Activated T-helper 1 cell treated with anti-CD3 and anti-CD28 coated beads, Interleukin-12 subunit alpha, Interleukin-12 subunit beta, Interleukin-2, Interleukin-4 antibody, amounts not matched to agents 30 ng/mL and 10 ng/mL and 1 ng/mL, durations not matched to agents 14 hours and 24 hours and 36 hours (primary cell): Measurements from ENCODE around the gene EPB41L4B. TPM values are rescaled to one million over a fixed set of nuclear protein-coding genes. Genes with fewer than 3 reads are reported as not detected.
"Not testable (repeated sequence)": the region's sequence is repeated elsewhere in the genome, so short reads cannot be mapped to it uniquely, and the experiment has no call there.

Experiments
- DNase-seq: peaks from one replicate; pipeline ENCODE4 v3.0.0; 2021; ENCODE audit warnings: low spot score
- H3K27ac Mint-ChIP-seq: one replicate; pipeline ENCODE4 v1.8.0; 2021; ENCODE audit warnings: mild to moderate bottlenecking, mixed read lengths
- H3K27me3 Mint-ChIP-seq: one replicate; pipeline ENCODE4 v1.8.0; 2022; ENCODE audit warnings: mild to moderate bottlenecking, moderate library complexity, mixed read lengths; ENCODE audit not compliant: insufficient read depth
- H3K36me3 Mint-ChIP-seq: one replicate; pipeline ENCODE4 v1.8.0; 2021; ENCODE audit warnings: low read depth, mixed read lengths
- H3K4me1 Mint-ChIP-seq: one replicate; pipeline ENCODE4 v1.8.0; 2021; ENCODE audit warnings: low read depth, mixed read lengths
- H3K4me3 Mint-ChIP-seq: one replicate; pipeline ENCODE4 v1.8.0; 2021; ENCODE audit warnings: mild to moderate bottlenecking, moderate library complexity, mixed read lengths
- H3K9me3 Mint-ChIP-seq: one replicate; pipeline ENCODE4 v1.8.0; 2021; ENCODE audit warnings: mixed read lengths
- intact Hi-C: fragments of 100-400 bp; cut with micrococcal nuclease; formaldehyde crosslinking; loops from one replicate; pipeline ENCODE4 v1.15.1; 2024
- total RNA-seq: library from RNA; stranded (reverse); gene quantifications from 2 replicates; pipeline ENCODE4 v1.2.3, GENCODE V29; 2022

EPB41L4B gene
- total RNA-seq, 1 donor from 2014 or later: 2.2 TPM

DNA sequence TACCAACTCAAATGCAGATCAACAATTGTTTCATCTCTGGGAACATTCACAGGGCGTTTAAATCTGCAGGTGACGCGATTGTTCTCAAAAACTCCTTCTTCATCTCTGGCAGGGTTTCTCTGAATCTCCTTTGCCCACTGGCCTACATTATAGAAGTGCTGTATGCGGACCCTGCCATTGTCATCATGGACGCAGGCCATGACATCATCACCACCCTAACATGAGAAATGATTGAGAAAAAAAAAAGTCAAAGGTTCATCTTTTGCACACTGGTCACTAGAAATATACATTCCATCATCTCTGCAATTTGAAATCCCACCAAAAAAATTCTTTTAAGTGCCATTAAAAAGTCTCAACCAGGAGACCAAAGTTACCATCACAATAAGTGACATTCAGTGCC, 179.5 kb downstream of the EPB41L4B start:
- Mint-ChIP-seq H3K9me3 (no peaks in the 10 kb centered on the region), H3K27ac (no peak overlapping the region), H3K27me3 (peaks cover 15% of the 10 kb centered on the region), H3K36me3 (no peaks in the 10 kb centered on the region), H3K4me1 (peaks cover 7% of the 10 kb centered on the region), H3K4me3 (no peak overlapping the region)
- no peak for DNase-seq
- intact Hi-C loops: no loop called here

- peaks cover 7% of the 10 kb centered on the region for H3K4me1 Mint-ChIP-seq
- H3K4me3 Mint-ChIP-seq: no peak overlapping the region
- no peaks in the 10 kb centered on the region for H3K9me3 Mint-ChIP-seq
- intact Hi-C loops: no loop called here
- DNase-seq: no peak
- no peaks in the 10 kb centered on the region for H3K36me3 Mint-ChIP-seq
- peaks cover 15% of the 10 kb centered on the region for H3K27me3 Mint-ChIP-seq
- H3K27ac Mint-ChIP-seq: no peak overlapping the region
Observed at GRCh38 chr9:109139851-109140250, 181.0 kb downstream of the EPB41L4B start.

- DNase-seq: no peak
- Mint-ChIP-seq H3K4me3 (no peak overlapping the region), H3K4me1 (no peaks in the 10 kb centered on the region), H3K27me3 (peaks cover 17% of the 10 kb centered on the region), H3K36me3 (no peaks in the 10 kb centered on the region), H3K27ac (no peak overlapping the region), H3K9me3 (no peaks in the 10 kb centered on the region)
- intact Hi-C loops: no loop called here
Observed at GRCh38 chr9:109138421-109138820, 182.4 kb downstream of the EPB41L4B start.

DNA sequence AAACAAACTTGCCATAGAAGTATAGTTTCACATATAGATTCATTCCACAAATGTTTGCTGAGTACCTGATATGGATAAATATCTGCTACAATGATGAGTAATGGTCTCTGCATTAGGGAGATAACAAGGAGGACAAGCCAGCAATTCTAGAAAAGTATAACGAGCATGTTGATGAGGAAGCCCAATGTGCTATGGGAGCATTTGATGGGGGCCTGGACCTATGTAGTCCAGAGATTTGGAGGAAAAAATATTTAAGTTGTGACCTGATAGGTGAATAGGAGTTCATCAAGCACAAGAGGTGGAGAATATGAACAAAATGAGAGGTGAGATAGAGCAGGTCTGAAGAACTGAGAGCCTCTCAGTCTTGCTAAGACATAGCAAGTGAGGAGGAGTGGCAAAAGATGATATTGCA, 186.7 kb downstream of the EPB41L4B start:
- no peaks in the 10 kb centered on the region for H3K9me3 Mint-ChIP-seq
- no peak overlapping the region for H3K27ac Mint-ChIP-seq
- no peak for DNase-seq
- no peak overlapping the region for H3K4me3 Mint-ChIP-seq
- H3K4me1 Mint-ChIP-seq: no peaks in the 10 kb centered on the region
- intact Hi-C loops: no loop called here
- H3K36me3 Mint-ChIP-seq: no peaks in the 10 kb centered on the region
- peaks cover 18% of the 10 kb centered on the region for H3K27me3 Mint-ChIP-seq

DNA sequence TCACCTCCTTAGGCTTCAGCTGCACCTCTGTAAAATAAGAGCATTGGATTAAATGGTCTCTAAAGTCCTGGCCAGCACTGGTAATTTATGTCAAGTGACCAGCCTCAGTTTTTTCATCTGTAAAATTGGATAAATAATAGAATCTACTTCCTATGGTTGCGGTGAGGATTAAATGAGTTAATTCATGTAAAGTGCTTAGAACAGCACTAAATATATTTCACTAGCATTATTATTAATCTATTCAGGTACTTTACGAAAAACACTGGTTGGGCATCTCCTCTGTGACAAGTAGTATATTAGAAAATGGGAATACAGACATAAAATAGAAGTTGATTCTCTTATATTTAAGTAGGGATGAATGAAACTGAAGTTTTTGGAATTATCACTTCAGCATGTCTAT, 187.3 kb downstream of the EPB41L4B start:
- Mint-ChIP-seq H3K36me3 (no peaks in the 10 kb centered on the region), H3K27me3 (peaks cover 18% of the 10 kb centered on the region), H3K27ac (no peak overlapping the region), H3K4me3 (no peak overlapping the region), H3K4me1 (no peaks in the 10 kb centered on the region), H3K9me3 (no peaks in the 10 kb centered on the region)
- intact Hi-C loops: no loop called here
- DNase-seq: no peak

DNA sequence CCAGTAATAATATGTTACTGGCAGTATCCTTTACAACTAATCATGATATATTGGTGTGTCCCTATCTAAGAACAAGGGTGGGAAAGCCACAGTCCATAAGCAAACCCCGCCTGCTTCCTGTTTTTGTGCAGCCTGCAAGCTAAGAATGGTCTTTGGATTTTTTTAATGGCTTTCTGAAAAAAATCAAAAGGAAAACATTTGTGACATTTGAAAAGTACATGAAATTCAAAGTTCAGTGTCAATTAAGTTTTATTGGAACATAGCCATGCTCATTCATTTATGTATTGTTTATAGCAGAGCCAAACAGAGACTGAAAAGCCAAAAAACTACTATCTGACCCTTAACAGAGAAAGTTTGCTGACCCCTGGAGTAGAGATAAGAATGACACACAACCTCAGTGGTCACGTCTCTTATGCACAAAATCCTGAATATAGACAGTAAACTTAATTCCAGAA, 188.3 kb downstream of the EPB41L4B start:
- Mint-ChIP-seq H3K27me3 (peaks cover 18% of the 10 kb centered on the region), H3K9me3 (no peaks in the 10 kb centered on the region), H3K36me3 (no peaks in the 10 kb centered on the region), H3K27ac (no peak overlapping the region), H3K4me3 (no peak overlapping the region), H3K4me1 (no peaks in the 10 kb centered on the region)
- intact Hi-C loops: no loop called here
- no peak for DNase-seq

GRCh38 chr9:109129470-109130197, 191.2 kb downstream of the EPB41L4B start:
- H3K27me3 Mint-ChIP-seq: peaks cover 12% of the 10 kb centered on the region
- H3K9me3 Mint-ChIP-seq: no peaks in the 10 kb centered on the region
- no peaks in the 10 kb centered on the region for H3K4me1 Mint-ChIP-seq
- no peak for DNase-seq
- no peak overlapping the region for H3K4me3 Mint-ChIP-seq
- intact Hi-C loops: no loop called here
- no peaks in the 10 kb centered on the region for H3K36me3 Mint-ChIP-seq
- H3K27ac Mint-ChIP-seq: no peak overlapping the region

GRCh38 chr9:109126671-109127070, 194.2 kb downstream of the EPB41L4B start:
- intact Hi-C loops, H3K27ac Mint-ChIP-seq, H3K9me3 Mint-ChIP-seq, H3K36me3 Mint-ChIP-seq, H3K4me1 Mint-ChIP-seq, DNase-seq, H3K4me3 Mint-ChIP-seq: not testable (repeated sequence)
- H3K27me3 Mint-ChIP-seq: peaks cover 10% of the 10 kb centered on the region

GRCh38 chr9:109124121-109124520, 196.7 kb downstream of the EPB41L4B start:
- peaks cover 7% of the 10 kb centered on the region for H3K27me3 Mint-ChIP-seq
- DNase-seq: no peak
- no peaks in the 10 kb centered on the region for H3K36me3 Mint-ChIP-seq
- H3K4me1 Mint-ChIP-seq: peaks cover 5% of the 10 kb centered on the region
- intact Hi-C loops: no loop called here
- no peak overlapping the region for H3K27ac Mint-ChIP-seq
- no peak overlapping the region for H3K4me3 Mint-ChIP-seq
- no peaks in the 10 kb centered on the region for H3K9me3 Mint-ChIP-seq

- Mint-ChIP-seq H3K36me3 (peaks cover 3% of the 10 kb centered on the region), H3K27ac (no peak overlapping the region), H3K9me3 (no peaks in the 10 kb centered on the region), H3K4me1 (peaks cover 14% of the 10 kb centered on the region), H3K27me3 (peaks cover 7% of the 10 kb centered on the region), H3K4me3 (no peak overlapping the region)
- no peak for DNase-seq
- intact Hi-C loops: no loop called here
Observed at GRCh38 chr9:109122726-109123621, 197.9 kb downstream of the EPB41L4B start.

Other genes starting within 250 kb of the EPB41L4B start
- 26.9 and 29.4 TPM in 2 replicates for gene TMEM245, start 201.1 kb downstream of the EPB41L4B start, total RNA-seq
- not detected in 2 replicates for gene FRRS1L, start 153.8 kb downstream of the EPB41L4B start, total RNA-seq
- gene PTPN3, start 177.2 kb upstream of the EPB41L4B start, total RNA-seq: 6.6 TPM in 2 replicates